ENCODE results near the gene TAPBPL. TPM values are rescaled to one million over a fixed set of nuclear protein-coding genes. Genes with fewer than 3 reads are reported as not detected.
A peak's percentile ranks its signal among the peaks of the same experiment; 100 is the strongest.

Gene TAPBPL
- polyA plus RNA-seq, 1 of the 3 experiments (the other 2 are of a cell fraction) = 24.1 TPM

DNA sequence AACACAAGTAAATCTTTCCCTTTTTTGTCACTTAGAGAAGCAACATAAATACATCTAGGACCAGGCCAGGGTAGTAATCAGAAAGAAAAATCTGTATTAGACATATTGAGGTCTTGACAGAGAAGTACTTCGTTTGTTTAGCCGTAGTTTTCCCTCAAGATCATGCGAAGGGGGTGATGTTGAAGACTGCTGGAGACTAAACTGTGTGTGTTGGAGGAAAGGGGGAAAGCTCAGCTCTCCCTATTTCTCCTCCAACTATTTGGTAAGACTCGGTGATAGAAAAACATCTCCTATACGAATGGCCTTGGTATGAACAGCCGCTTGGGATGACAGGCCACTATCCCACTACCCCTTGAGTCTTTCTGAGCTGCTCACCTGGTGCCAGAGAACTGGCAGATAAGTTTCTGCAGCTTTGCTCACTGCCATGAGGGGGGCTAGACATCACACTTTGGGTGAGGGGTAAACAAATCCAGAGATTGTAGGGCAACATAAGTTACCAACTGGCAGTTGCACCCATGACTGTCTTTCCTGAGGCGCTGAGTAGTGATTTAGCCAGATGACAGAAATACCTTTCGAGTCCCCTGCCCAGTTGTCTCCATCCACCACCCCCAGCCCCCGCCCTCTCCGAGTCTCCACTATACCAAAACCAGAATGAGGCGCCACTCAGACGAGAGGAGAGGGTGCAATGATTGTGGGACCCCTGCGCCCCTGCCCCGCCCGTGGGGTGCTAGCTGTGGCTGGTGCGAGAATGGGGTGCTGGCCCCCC is 17.9 kb downstream of the TAPBPL start:
- peak overlapping the region; percentile 92 for H2AFZ ChIP-seq (ENCODE audit: low read depth)
- WGBS (ENCODE audit: low lambda C conversion rate) = 30% methylated on average over 13 of the region's 16 CpGs
- peak overlapping the region; percentile 87 for H3K9ac ChIP-seq
- H4K20me1 ChIP-seq (ENCODE audit: insufficient read depth) = no peaks in the 10 kb centered on the region
- H3K9me2 ChIP-seq = no peaks in the 10 kb centered on the region
- H3K27ac ChIP-seq (ENCODE audit: low read depth in 2 of 2, low read length in 1 of 2) = peak overlapping the region; percentile 91 to 98; a peak in 3 of 4 replicates
- CTCF ChIA-PET = interaction anchor here (0.8 to 4.1 kb wide), 10 partner anchors 10 to 144 kb away, joined by 3 to 16 read pairs (median 6); partner anchors contain the start of gene MRPL51
- peaks cover 37% of the 10 kb centered on the region for H3K79me2 ChIP-seq (ENCODE audit: insufficient read depth)
- no peaks in the 10 kb centered on the region for H3K9me3 ChIP-seq
- DNase-seq = no peak
- POLR2A ChIA-PET = interaction anchor here (0.7 to 2.9 kb wide), 15 partner anchors 15 to 143 kb away, joined by 3 to 23 read pairs (median 7); partner anchors contain the start of genes GAPDH, MRPL51 and TAPBPL
- peaks cover 0 to 13% of the 10 kb centered on the region in 2 experiments; a peak in 2 of 4 replicates for H3K4me1 ChIP-seq (ENCODE audit: control insufficient read depth in 1 of 2, insufficient read depth in 2 of 2, low read depth in 1 of 2, low read length in 1 of 2)
- peaks cover 10 to 15% of the 10 kb centered on the region in 2 experiments for H3K36me3 ChIP-seq (replicated peaks in 1 of 2; ENCODE audit: control insufficient read depth in 1 of 2, insufficient read depth in 2 of 2, low read length in 1 of 2)
- H3K4me3 ChIP-seq (ENCODE audit: low read depth in 2 of 2, low read length in 1 of 2) = peak overlapping the region; percentile 77 to 92
- H3K27me3 ChIP-seq (ENCODE audit: insufficient read depth) = no peaks in the 10 kb centered on the region
- H3K4me2 ChIP-seq = peak overlapping the region; percentile 98
- TF ChIP-seq YY1 (IDR thresholded peaks at IDR 0.05; ENCODE audit: low read depth) = no peak
- TF ChIP-seq, protein P1, sequence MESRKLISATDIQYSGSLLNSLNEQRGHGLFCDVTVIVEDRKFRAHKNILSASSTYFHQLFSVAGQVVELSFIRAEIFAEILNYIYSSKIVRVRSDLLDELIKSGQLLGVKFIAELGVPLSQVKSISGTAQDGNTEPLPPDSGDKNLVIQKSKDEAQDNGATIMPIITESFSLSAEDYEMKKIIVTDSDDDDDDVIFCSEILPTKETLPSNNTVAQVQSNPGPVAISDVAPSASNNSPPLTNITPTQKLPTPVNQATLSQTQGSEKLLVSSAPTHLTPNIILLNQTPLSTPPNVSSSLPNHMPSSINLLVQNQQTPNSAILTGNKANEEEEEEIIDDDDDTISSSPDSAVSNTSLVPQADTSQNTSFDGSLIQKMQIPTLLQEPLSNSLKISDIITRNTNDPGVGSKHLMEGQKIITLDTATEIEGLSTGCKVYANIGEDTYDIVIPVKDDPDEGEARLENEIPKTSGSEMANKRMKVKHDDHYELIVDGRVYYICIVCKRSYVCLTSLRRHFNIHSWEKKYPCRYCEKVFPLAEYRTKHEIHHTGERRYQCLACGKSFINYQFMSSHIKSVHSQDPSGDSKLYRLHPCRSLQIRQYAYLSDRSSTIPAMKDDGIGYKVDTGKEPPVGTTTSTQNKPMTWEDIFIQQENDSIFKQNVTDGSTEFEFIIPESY (IDR thresholded peaks at IDR 0.05; ENCODE audit: borderline replicate concordance, low read depth) = no peak
- no peak for TF ChIP-seq MEF2A (IDR thresholded peaks at IDR 0.05; ENCODE audit: borderline replicate concordance, low read depth)
- TF ChIP-seq, protein P2, sequence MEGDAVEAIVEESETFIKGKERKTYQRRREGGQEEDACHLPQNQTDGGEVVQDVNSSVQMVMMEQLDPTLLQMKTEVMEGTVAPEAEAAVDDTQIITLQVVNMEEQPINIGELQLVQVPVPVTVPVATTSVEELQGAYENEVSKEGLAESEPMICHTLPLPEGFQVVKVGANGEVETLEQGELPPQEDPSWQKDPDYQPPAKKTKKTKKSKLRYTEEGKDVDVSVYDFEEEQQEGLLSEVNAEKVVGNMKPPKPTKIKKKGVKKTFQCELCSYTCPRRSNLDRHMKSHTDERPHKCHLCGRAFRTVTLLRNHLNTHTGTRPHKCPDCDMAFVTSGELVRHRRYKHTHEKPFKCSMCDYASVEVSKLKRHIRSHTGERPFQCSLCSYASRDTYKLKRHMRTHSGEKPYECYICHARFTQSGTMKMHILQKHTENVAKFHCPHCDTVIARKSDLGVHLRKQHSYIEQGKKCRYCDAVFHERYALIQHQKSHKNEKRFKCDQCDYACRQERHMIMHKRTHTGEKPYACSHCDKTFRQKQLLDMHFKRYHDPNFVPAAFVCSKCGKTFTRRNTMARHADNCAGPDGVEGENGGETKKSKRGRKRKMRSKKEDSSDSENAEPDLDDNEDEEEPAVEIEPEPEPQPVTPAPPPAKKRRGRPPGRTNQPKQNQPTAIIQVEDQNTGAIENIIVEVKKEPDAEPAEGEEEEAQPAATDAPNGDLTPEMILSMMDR (IDR thresholded peaks at IDR 0.05) = no peak
- TF ChIP-seq RXRA (IDR thresholded peaks at IDR 0.05; ENCODE audit: borderline replicate concordance, low read depth) = no peak
- TF ChIP-seq EP300 (IDR thresholded peaks at IDR 0.05; ENCODE audit: borderline replicate concordance in 1 of 2, low read depth in 1 of 2, low read length in 1 of 2) = no peak
- H3F3A ChIP-seq (replicated peaks; ENCODE audit: insufficient read depth) = peaks cover 11% of the 10 kb centered on the region

DNA sequence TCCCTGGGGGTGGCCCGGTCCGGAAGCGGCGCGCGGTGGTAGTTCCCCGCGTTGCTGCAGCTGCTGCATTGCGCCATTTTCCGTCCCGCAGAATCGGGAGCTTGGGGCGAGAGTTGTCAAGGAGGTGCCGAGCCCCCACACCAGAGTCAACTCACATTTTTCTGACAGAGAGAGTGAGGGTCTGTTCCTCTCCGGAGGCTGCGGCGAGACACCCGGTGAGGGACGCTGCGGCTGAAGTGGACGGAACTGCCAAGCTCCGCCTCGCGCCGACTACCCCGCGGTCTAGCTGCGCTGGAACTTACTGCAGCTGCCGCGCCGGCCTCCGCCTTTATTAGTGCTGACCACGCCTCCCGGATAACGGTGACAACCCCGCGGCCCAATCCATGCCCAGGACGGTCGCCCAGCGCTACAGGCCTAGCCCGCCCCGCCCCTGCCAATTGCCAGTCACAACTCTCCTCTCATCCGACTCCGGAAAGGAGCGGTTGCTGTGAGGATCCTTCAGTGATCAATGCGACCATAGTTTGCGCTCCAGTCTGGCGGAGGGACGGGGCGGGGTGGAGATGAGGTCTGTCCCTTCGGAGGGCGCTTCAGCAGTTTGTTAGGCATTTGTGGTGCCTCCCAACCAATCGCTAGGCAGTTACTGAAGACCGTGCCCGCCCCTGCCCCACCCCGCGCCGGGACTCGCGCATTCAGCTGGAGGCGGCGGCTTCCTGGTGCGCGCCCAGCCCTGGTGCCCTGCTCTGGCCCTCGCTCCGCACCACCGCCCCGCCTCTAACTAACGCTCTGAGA is 18.7 kb downstream of the TAPBPL start, which contains the start of gene VAMP1:
TSS of gene VAMP1 (minus strand) at position 303 of the 789 bp plus-strand sequence. CDS start at position 157, 146 bp downstream.
- CTCF ChIA-PET = interaction anchor here (0.7 to 4.1 kb wide), 13 partner anchors 10 to 492 kb away, joined by 3 to 16 read pairs (median 3); partner anchors contain the start of gene MRPL51
- WGBS (ENCODE audit: low lambda C conversion rate) = under 1% methylated on average over 25 of the region's 69 CpGs
- H3K27ac ChIP-seq (ENCODE audit: low read depth in 2 of 2, low read length in 1 of 2) = peak within 1 kb of the TSS; percentile 91 to 98
- TF ChIP-seq TCF12 (IDR thresholded peaks at IDR 0.05) (peak; percentile 28; the same call in 1 of the 2 replicates), CHD2 (IDR thresholded peaks at IDR 0.05; ENCODE audit: low read length, partially characterized antibody) (peak; percentile 75), GABPA (IDR thresholded peaks at IDR 0.05; ENCODE audit: low read depth) (no peak), POLR2AphosphoS5 (IDR thresholded peaks at IDR 0.05; ENCODE audit: low read depth, low read length) (peak; percentile 100), YY1 (IDR thresholded peaks at IDR 0.05; ENCODE audit: low read depth) (peak; percentile 74), MXI1 (IDR thresholded peaks at IDR 0.05; ENCODE audit: low read depth, low read length) (peak; percentile 79), FOXM1 (IDR thresholded peaks at IDR 0.05; ENCODE audit: low read depth) (no peak)
- TF ChIP-seq, protein P3, sequence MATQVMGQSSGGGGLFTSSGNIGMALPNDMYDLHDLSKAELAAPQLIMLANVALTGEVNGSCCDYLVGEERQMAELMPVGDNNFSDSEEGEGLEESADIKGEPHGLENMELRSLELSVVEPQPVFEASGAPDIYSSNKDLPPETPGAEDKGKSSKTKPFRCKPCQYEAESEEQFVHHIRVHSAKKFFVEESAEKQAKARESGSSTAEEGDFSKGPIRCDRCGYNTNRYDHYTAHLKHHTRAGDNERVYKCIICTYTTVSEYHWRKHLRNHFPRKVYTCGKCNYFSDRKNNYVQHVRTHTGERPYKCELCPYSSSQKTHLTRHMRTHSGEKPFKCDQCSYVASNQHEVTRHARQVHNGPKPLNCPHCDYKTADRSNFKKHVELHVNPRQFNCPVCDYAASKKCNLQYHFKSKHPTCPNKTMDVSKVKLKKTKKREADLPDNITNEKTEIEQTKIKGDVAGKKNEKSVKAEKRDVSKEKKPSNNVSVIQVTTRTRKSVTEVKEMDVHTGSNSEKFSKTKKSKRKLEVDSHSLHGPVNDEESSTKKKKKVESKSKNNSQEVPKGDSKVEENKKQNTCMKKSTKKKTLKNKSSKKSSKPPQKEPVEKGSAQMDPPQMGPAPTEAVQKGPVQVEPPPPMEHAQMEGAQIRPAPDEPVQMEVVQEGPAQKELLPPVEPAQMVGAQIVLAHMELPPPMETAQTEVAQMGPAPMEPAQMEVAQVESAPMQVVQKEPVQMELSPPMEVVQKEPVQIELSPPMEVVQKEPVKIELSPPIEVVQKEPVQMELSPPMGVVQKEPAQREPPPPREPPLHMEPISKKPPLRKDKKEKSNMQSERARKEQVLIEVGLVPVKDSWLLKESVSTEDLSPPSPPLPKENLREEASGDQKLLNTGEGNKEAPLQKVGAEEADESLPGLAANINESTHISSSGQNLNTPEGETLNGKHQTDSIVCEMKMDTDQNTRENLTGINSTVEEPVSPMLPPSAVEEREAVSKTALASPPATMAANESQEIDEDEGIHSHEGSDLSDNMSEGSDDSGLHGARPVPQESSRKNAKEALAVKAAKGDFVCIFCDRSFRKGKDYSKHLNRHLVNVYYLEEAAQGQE (IDR thresholded peaks at IDR 0.05; ENCODE audit: low read depth, low read length) = peak; percentile 47; the same call in 1 of the 2 replicates
- TF ChIP-seq, protein P4, sequence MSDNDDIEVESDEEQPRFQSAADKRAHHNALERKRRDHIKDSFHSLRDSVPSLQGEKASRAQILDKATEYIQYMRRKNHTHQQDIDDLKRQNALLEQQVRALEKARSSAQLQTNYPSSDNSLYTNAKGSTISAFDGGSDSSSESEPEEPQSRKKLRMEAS (IDR thresholded peaks at IDR 0.05; ENCODE audit: low read depth) = peak; percentile 78

More for the DNA sequence above, 18.7 kb downstream of the TAPBPL start, which contains the start of gene VAMP1:
- Histone ChIP-seq H3K9me2 (no peaks in the 10 kb centered on the region), H3K9me3 (no peaks in the 10 kb centered on the region), H3K4me1 (ENCODE audit: control insufficient read depth in 1 of 2, insufficient read depth in 2 of 2, low read depth in 1 of 2, low read length in 1 of 2) (peaks cover 0 to 13% of the 10 kb centered on the region in 2 experiments; a peak in 2 of 4 replicates), H3K27me3 (ENCODE audit: insufficient read depth) (no peaks in the 10 kb centered on the region), H3K9ac (peak within 1 kb of the TSS; percentile 87), H3K79me2 (ENCODE audit: insufficient read depth) (peaks cover 37% of the 10 kb centered on the region), H3F3A (replicated peaks; ENCODE audit: insufficient read depth) (peaks cover 11% of the 10 kb centered on the region), H3K36me3 (replicated peaks in 1 of 2; ENCODE audit: control insufficient read depth in 1 of 2, insufficient read depth in 2 of 2, low read length in 1 of 2) (peaks cover 7 to 11% of the 10 kb centered on the region in 2 experiments), H4K20me1 (ENCODE audit: insufficient read depth) (no peaks in the 10 kb centered on the region), H3K4me3 (ENCODE audit: low read depth in 2 of 2, low read length in 1 of 2) (peak within 1 kb of the TSS; percentile 77 to 92), H3K4me2 (peak within 1 kb of the TSS; percentile 98), H2AFZ (ENCODE audit: low read depth) (peak within 1 kb of the TSS; percentile 92)
- peak; percentile 97 for DNase-seq
- POLR2A ChIA-PET = interaction anchor here (0.5 to 2.9 kb wide), 19 partner anchors 14 to 219 kb away, joined by 3 to 23 read pairs (median 6); partner anchors contain the start of genes GAPDH, MRPL51, TAPBPL and ZNF384

Measured in SK-N-SH (cell line).